Right cardiac atrium (tissue), 5 donors: Measurements from ENCODE around the gene SYTL3. TPM values are rescaled to one million over a fixed set of nuclear protein-coding genes. Genes with fewer than 3 reads are reported as not detected.
A peak's percentile ranks its signal among the peaks of the same experiment; 100 is the strongest.

Experiments
- ATAC-seq, 2 donors: fragments of 200-7000 bp; cut with Tn5 transposase; one replicate each; pipeline versions ENCODE4 v1.8.0 to v1.9.1; 2020; ENCODE audit warnings: moderate library complexity in 2 of 2, mild to moderate bottlenecking in 1 of 2
- DNase-seq, 3 donors: peaks; one replicate each; pipeline ENCODE4 v3.0.0-alpha.2; 2020
- H3K27ac ChIP-seq: one replicate; pipeline ENCODE4 v1.5.1; 2013; ENCODE audit warnings: mild to moderate bottlenecking, low read length, control low read depth, moderate library complexity
- H3K27me3 ChIP-seq: one replicate; pipeline ENCODE4 v1.6.1; 2013; ENCODE audit not compliant: control insufficient read depth, insufficient read depth
- H3K4me1 ChIP-seq: one replicate; pipeline ENCODE4 v1.6.1; 2013; ENCODE audit warnings: low read length; ENCODE audit not compliant: control insufficient read depth, insufficient read depth
- H3K4me3 ChIP-seq: one replicate; pipeline ENCODE4 v1.5.1; 2013; ENCODE audit warnings: low read length, control low read depth
- H3K9me3 ChIP-seq: one replicate; pipeline ENCODE4 v1.6.1; 2013; ENCODE audit warnings: low read length; ENCODE audit not compliant: control insufficient read depth
- WGBS: extraction: QIAGEN DNeasy Blood & Tissue Kit; methylation state at CpG from one replicate; pipeline ENCODE4 v1.1.7; 2013; 5-methylcytosine and 5-hydroxymethylcytosine counted together
- intact Hi-C, 4 donors: fragments of 100-400 bp; cut with DNase I; formaldehyde crosslinking; loops; one replicate each; pipeline versions ENCODE4 v1.11.0 to v1.14.0; 2022 to 2023
- polyA plus RNA-seq: library from polyadenylated mRNA; stranded (reverse); fragments of 200-250 nt; gene quantifications from one replicate; pipeline ENCODE4 v1.2.3, GENCODE V29; 2013
- total RNA-seq, 4 donors: library from RNA; stranded (reverse); fragmentation: NEBNext Ultra II Directional; extraction: Animal tissue kit (Norgen Biotek cat#: 25700); gene quantifications; one replicate each; pipeline ENCODE4 v1.2.1, GENCODE V29; 2021
- donor health status: healthy with polysubstance abuse.
- donor health status: DM: no; HTN: yes; CAD: no.
- donor health status: DM: no; HTN: no; CAD: no.
- donor health status: DM: no; HTN: yes; CAD: no; lungs with severe emphysema.
- donor health status: DM: yes; HTN: yes; CAD: no.

The SYTL3 gene
- total and polyA plus RNA-seq, 5 donors: 5.0 to 10.4 (median 9.7) TPM

- DNase-seq: no peak
- intact Hi-C loops: loop anchor here in 1 of 4 donors (5.0 kb wide), 1 partner anchor 258 kb away; no protein-coding TSS in a partner anchor
- no peaks in the 10 kb centered on the region for H3K9me3 ChIP-seq
- 58% methylated on average over 8 of the region's 8 CpGs for WGBS
- H3K4me3 ChIP-seq: no peak overlapping the region
- no peak overlapping the region for H3K27ac ChIP-seq
- H3K4me1 ChIP-seq: no peaks in the 10 kb centered on the region
- H3K27me3 ChIP-seq: no peaks in the 10 kb centered on the region
- no peak for ATAC-seq
Measured at GRCh38 chr6:158714706-158715105, 64.9 kb downstream of the SYTL3 start.

- H3K27me3 ChIP-seq: no peaks in the 10 kb centered on the region
- H3K27ac ChIP-seq: no peak overlapping the region
- peak; percentile 15 to 65 for ATAC-seq
- no peaks in the 10 kb centered on the region for H3K4me1 ChIP-seq
- WGBS: 60% methylated on average over 16 of the region's 16 CpGs
- peak in 2 of 3 donors; percentile 49 to 70 for DNase-seq
- H3K9me3 ChIP-seq: no peaks in the 10 kb centered on the region
- intact Hi-C loops: loop anchor here in 1 of 4 donors (5.0 kb wide), 1 partner anchor 257 kb away; no protein-coding TSS in a partner anchor
- H3K4me3 ChIP-seq: no peak overlapping the region
Measured at GRCh38 chr6:158715330-158716311, 65.8 kb downstream of the SYTL3 start.

DNA sequence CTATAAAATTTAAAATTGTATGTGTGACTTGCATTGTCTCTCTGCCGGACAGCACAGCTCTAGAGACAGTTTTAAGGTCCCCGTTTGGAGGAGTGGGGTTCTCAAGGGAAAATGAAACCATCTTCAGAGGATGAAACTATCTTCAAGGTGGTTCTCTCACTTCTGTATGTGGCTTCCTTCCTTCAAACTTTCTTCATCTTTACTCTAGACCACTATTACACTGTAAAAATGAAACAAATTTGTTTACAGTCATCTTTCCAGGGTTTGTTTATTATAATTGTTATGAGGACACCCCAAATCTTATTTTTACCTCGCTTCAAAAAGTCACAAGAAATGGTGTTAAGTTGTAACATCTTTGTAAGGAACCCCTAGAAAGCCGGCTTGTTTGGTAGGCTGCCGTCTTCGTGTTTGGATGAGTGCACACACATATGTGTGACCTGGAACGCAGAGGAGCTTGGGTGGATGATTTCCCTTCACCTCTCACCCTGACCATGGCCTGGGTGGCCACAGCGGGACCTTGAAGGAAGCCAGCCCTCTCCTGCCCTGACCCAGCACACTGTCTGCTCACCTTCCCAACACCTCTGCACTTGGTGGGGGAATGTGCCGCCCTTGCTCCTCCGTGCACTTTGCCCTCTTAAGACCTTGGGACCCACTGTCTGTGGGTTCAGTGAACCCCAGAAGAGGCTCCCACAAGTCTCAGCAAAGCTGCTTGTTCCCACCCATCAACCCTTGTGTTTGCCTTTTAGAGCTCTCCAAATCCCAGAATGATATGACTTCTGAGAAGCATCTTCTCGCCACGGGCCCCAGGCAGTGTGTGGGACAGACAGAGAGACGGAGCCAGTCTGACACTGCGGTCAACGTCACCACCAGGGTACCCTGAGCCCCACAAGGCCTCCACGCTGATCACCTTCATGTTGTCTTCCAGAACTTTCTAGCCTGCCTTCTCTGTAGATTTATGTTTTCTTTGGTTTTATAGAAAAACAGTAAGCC lies 67.8 kb downstream of the SYTL3 start:
- H3K4me1 ChIP-seq: no peaks in the 10 kb centered on the region
- ATAC-seq (no peak), DNase-seq (no peak)
- H3K27me3 ChIP-seq: no peaks in the 10 kb centered on the region
- intact Hi-C loops: loop anchor here in 1 of 4 donors (5.0 kb wide), 1 partner anchor 255 kb away; no protein-coding TSS in a partner anchor
- no peaks in the 10 kb centered on the region for H3K9me3 ChIP-seq
- H3K4me3 ChIP-seq: no peak overlapping the region
- no peak overlapping the region for H3K27ac ChIP-seq
- WGBS: 88% methylated on average over 16 of the region's 16 CpGs

DNA sequence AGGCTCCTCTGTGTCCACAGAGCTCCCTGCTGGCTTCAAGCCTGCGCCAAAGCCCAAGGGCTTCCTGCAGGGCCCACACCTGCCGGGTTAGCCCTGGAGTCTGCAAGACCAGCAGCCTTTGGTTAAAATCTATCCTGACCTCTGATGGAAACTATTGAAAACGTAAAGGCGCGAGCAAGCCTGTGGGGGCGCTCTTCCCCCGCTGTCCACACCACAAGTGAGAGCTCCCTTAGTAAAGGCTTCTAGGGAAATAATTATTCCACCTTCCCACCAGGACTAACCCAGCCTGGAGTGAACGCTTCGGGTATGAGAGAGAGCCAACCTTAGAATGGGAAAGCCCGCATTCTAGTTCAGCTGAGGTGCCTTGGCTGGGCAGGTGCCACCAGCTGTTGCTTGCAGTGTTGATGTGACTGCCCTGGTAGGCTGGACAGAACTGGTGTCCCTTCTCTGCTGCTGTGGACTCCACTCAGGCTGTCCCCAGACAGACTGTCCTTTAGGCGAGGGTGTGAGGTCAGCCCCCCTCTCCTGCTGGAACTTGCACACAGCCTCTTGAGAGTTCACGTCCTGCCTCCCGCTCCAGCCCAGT lies 68.7 kb downstream of the SYTL3 start:
- intact Hi-C loops: loop anchor here in 1 of 4 donors (5.0 kb wide), 1 partner anchor 254 kb away; no protein-coding TSS in a partner anchor
- no peak overlapping the region for H3K27ac ChIP-seq

GRCh38 chr6:158722176-158722729 lies 72.4 kb downstream of the SYTL3 start:
- ATAC-seq: no peak
- H3K4me3 ChIP-seq: no peak overlapping the region
- WGBS: 77% methylated on average over 5 of the region's 5 CpGs
- DNase-seq: no peak
- no peaks in the 10 kb centered on the region for H3K4me1 ChIP-seq
- intact Hi-C loops: no loop called here
- no peaks in the 10 kb centered on the region for H3K9me3 ChIP-seq
- no peaks in the 10 kb centered on the region for H3K27me3 ChIP-seq
- H3K27ac ChIP-seq: no peak overlapping the region

More for the DNA sequence above, 68.7 kb downstream of the SYTL3 start:
- Histone ChIP-seq H3K4me3 (no peak overlapping the region), H3K4me1 (no peaks in the 10 kb centered on the region), H3K27me3 (no peaks in the 10 kb centered on the region), H3K9me3 (no peaks in the 10 kb centered on the region)
- ATAC-seq (peak; percentile 45 to 67), DNase-seq (peak in 1 of 3 donors; percentile 74)
- 51% methylated on average over 13 of the region's 13 CpGs for WGBS

DNA sequence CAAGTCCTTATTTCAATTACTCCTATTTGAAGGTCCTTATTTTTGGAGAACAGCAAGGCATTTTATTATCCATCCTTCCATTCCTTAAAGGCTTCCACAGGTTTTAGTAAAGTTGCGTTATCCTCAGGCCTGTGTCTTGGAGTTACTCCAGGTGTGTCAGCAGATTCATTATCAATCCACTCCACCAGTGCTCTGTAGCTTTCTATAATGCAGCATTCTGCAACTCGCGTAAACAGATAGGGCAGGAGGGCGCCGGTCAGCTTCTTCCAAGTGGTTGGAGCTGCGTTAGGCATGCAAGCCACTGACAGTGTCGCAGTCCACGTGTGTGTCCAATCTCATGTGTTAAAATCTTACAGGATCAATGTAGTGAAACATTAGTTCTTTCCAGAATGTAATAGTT lies 75.8 kb downstream of the SYTL3 start:
- no peak for DNase-seq
- intact Hi-C loops: no loop called here
- ATAC-seq: no peak
- Histone ChIP-seq H3K4me1 (no peaks in the 10 kb centered on the region), H3K27me3 (no peaks in the 10 kb centered on the region), H3K27ac (no peak overlapping the region), H3K9me3 (no peaks in the 10 kb centered on the region), H3K4me3 (no peak overlapping the region)
- 91% methylated on average over 8 of the region's 8 CpGs for WGBS

DNA sequence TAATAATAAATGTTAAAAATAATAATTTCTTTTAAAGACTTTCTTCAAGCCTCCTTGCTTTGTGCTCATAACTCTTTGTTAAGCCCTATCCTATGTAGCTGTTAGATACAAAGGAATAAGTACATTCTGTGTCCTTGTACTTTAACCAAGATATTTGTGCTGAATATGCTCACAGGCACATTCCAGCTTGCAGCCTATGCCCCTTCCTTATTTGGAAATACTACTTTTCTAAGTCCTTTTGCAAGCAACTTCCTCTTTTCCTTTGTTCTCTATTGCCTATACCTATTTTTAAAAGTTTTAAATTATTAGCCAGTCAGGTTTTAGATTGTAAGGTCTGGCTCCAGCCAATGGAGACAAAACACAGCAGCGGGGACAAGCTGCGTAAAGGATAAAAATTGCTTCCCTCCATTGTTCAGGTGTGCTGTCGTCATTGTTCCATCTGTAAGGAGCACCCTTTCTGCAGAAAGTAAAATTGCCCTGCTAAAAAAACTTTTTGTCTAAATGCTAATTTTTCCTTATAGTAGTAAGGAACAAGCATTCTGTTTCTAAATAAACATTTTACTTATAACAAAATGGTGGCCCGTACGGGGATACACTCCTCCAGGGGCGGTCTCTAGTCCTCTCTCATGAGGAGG lies 80.2 kb downstream of the SYTL3 start:
- H3K4me3 ChIP-seq: no peak overlapping the region
- H3K27ac ChIP-seq: no peak overlapping the region
- intact Hi-C loops: no loop called here
- no peaks in the 10 kb centered on the region for H3K9me3 ChIP-seq
- ATAC-seq: no peak
- 96% methylated on average over 6 of the region's 6 CpGs for WGBS
- no peaks in the 10 kb centered on the region for H3K4me1 ChIP-seq
- no peaks in the 10 kb centered on the region for H3K27me3 ChIP-seq
- DNase-seq: no peak

DNA sequence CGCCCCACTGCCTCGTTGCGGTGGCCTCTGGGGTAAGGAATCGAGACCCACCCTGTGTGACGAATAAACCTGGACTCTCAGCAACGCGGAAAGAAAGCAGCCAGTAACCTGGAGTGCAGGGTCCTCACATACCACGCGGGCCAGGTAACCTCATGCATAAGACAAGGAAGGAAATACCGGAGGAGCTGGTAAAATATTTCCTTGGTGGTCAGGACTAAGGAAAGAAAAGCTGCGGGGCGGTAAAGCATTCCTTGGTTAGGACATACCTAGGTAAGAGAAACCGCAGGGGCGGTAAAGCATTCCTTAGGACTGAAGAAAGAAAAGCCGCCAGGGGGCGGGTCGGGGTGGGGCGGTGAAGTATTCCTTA lies 80.7 kb downstream of the SYTL3 start:
- WGBS: 97% methylated on average over 18 of the region's 18 CpGs

GRCh38 chr6:158735009-158735408 lies 85.2 kb downstream of the SYTL3 start:
- no peaks in the 10 kb centered on the region for H3K27me3 ChIP-seq
- no peak overlapping the region for H3K27ac ChIP-seq
- no peaks in the 10 kb centered on the region for H3K9me3 ChIP-seq
- no peaks in the 10 kb centered on the region for H3K4me1 ChIP-seq
- intact Hi-C loops: no loop called here
- H3K4me3 ChIP-seq: no peak overlapping the region
- DNase-seq (no peak), ATAC-seq (no peak)
- 91% methylated on average over 3 of the region's 3 CpGs for WGBS

More for the DNA sequence above, 80.7 kb downstream of the SYTL3 start:
- no peak for ATAC-seq
- H3K27me3 ChIP-seq: no peaks in the 10 kb centered on the region
- H3K4me1 ChIP-seq: no peaks in the 10 kb centered on the region
- no peak overlapping the region for H3K4me3 ChIP-seq
- no peak for DNase-seq
- no peak overlapping the region for H3K27ac ChIP-seq
- H3K9me3 ChIP-seq: no peaks in the 10 kb centered on the region
- intact Hi-C loops: no loop called here
